Stomach (tissue), 4 donors: ENCODE data around the gene PPIP5K2.

Source experiments
- CTCF ChIP-seq, 7 experiments: fragments of 450-650 bp in 4 of 7; fragments of 200-600 bp in 3 of 7; sonication (generic) in 3 of 7; IDR thresholded peaks; one replicate each; pipeline ENCODE4 v1.5.1; 2016 to 2019; ENCODE audit warnings: antibody characterized with exemption in 7 of 7, control low read depth in 2 of 7, mild to moderate bottlenecking in 1 of 7
- POLR2AphosphoS5 ChIP-seq, 3 donors: sonication (generic); formaldehyde crosslinking; IDR thresholded peaks; one replicate each; pipeline ENCODE4 v1.6.1; 2016; ENCODE audit warnings: antibody characterized with exemption in 3 of 3

- TF ChIP-seq CTCF (IDR thresholded peaks at IDR 0.05) (no peak), POLR2AphosphoS5 (IDR thresholded peaks at IDR 0.05) (no peak)
Measured at GRCh38 chr5:103128202-103128601, 8.1 kb downstream of the PPIP5K2 start.
